ENCODE data around the gene SPNS1.

Gene SPNS1

GRCh38 chr16:29029168-29029994, 54.8 kb downstream of the SPNS1 start:
- peak; percentile 93 for DNase-seq (ENCODE audit: low read depth)

- DNase-seq (ENCODE audit: low read depth): no peak
Observed at GRCh38 chr16:29030086-29030840, 55.7 kb downstream of the SPNS1 start.

Data from stromal cell of bone marrow (primary cell).